ENCODE data around the gene RLN3.

RLN3 gene

GRCh38 chr19:13986348-13986904 is 41.5 kb upstream of the RLN3 start:
- Histone ChIP-seq H3K9me3 (ENCODE audit: insufficient read depth, low read length, severe bottlenecking) (no peaks in the 10 kb centered on the region), H3K4me2 (ENCODE audit: insufficient read depth, low read length) (peak overlapping the region; percentile 69), H3K4me1 (ENCODE audit: insufficient read depth, low read length) (peaks cover 30% of the 10 kb centered on the region), H4K20me1 (ENCODE audit: insufficient read depth, low read length) (no peaks in the 10 kb centered on the region), H3K27me3 (ENCODE audit: insufficient read depth, low read length, poor library complexity) (no peaks in the 10 kb centered on the region), H3K9ac (ENCODE audit: low read depth, low read length) (peak overlapping the region; percentile 68), H3K79me2 (ENCODE audit: insufficient read depth, low read length) (no peaks in the 10 kb centered on the region), H2AFZ (ENCODE audit: low read depth, low read length) (peak overlapping the region; percentile 65), H3K36me3 (ENCODE audit: insufficient read depth, low read length) (peaks cover 36% of the 10 kb centered on the region), H3K27ac (ENCODE audit: low read length) (peak overlapping the region; percentile 94), H3K4me3 (ENCODE audit: low read depth in 1 of 2, low read length in 2 of 2) (peak overlapping the region in 1 of 2 experiments; percentile 43; a peak in 1 of 4 replicates)
- DNase-seq (peak; percentile 99), ATAC-seq (ENCODE audit: insufficient read depth, low read depth) (peak; percentile 95)
- TF ChIP-seq EZH2 (IDR thresholded peaks at IDR 0.05; ENCODE audit: borderline replicate concordance, low read depth, low read length, severe bottlenecking) (no peak), CTCF (IDR thresholded peaks at IDR 0.05; ENCODE audit: borderline replicate concordance, extremely low read depth, low read length, poor library complexity, severe bottlenecking) (no peak)

GRCh38 chr19:13987101-13987890 is 40.7 kb upstream of the RLN3 start:
- Histone ChIP-seq H2AFZ (ENCODE audit: low read depth, low read length) (peak overlapping the region; percentile 61), H3K4me2 (ENCODE audit: insufficient read depth, low read length) (peak overlapping the region; percentile 69)

DNA sequence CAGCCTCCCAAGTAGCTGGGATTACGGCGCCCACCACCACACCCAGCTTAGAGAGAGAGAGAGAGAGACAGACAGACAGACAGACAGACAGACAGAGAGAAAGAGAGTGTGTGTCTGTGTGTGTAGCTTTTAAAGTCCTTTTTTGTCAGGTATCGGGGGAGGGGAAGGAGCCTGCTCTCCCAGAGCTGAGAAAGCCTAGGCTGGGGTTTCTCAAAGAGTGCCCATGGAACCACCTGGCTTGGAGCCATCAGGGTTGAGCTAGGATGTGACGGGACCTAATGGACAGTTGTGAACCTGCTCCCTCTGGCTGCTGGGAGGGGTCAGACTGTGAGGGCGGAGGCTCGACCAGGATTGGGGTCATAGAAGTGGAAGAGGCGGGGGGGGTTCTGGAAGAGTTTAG is 38.5 kb upstream of the RLN3 start:
- Histone ChIP-seq H2AFZ (ENCODE audit: low read depth, low read length) (no peak overlapping the region), H3K4me1 (ENCODE audit: insufficient read depth, low read length) (peaks cover 30% of the 10 kb centered on the region), H4K20me1 (ENCODE audit: insufficient read depth, low read length) (no peaks in the 10 kb centered on the region), H3K9me3 (ENCODE audit: insufficient read depth, low read length, severe bottlenecking) (no peaks in the 10 kb centered on the region), H3K4me2 (ENCODE audit: insufficient read depth, low read length) (no peak overlapping the region), H3K79me2 (ENCODE audit: insufficient read depth, low read length) (peaks cover 13% of the 10 kb centered on the region), H3K9ac (ENCODE audit: low read depth, low read length) (no peak overlapping the region), H3K4me3 (ENCODE audit: low read depth in 1 of 2, low read length in 2 of 2) (no peak overlapping the region), H3K27ac (ENCODE audit: low read length) (no peak overlapping the region), H3K36me3 (ENCODE audit: insufficient read depth, low read length) (peaks cover 36% of the 10 kb centered on the region), H3K27me3 (ENCODE audit: insufficient read depth, low read length, poor library complexity) (no peaks in the 10 kb centered on the region)
- DNase-seq (no peak), ATAC-seq (ENCODE audit: insufficient read depth, low read depth) (no peak)
- TF ChIP-seq EZH2 (IDR thresholded peaks at IDR 0.05; ENCODE audit: borderline replicate concordance, low read depth, low read length, severe bottlenecking) = no peak

More at GRCh38 chr19:13987101-13987890, 40.7 kb upstream of the RLN3 start:
- Histone ChIP-seq H3K36me3 (ENCODE audit: insufficient read depth, low read length) (peaks cover 34% of the 10 kb centered on the region), H3K79me2 (ENCODE audit: insufficient read depth, low read length) (peaks cover 5% of the 10 kb centered on the region), H3K4me3 (ENCODE audit: low read depth in 1 of 2, low read length in 2 of 2) (peak overlapping the region in 1 of 2 experiments; percentile 43; a peak in 1 of 4 replicates), H3K27me3 (ENCODE audit: insufficient read depth, low read length, poor library complexity) (no peaks in the 10 kb centered on the region), H3K4me1 (ENCODE audit: insufficient read depth, low read length) (peaks cover 30% of the 10 kb centered on the region), H3K27ac (ENCODE audit: low read length) (peak overlapping the region; percentile 94), H3K9me3 (ENCODE audit: insufficient read depth, low read length, severe bottlenecking) (no peaks in the 10 kb centered on the region), H4K20me1 (ENCODE audit: insufficient read depth, low read length) (no peaks in the 10 kb centered on the region), H3K9ac (ENCODE audit: low read depth, low read length) (peak overlapping the region; percentile 68)
- ATAC-seq (ENCODE audit: insufficient read depth, low read depth) (no peak), DNase-seq (no peak)
- TF ChIP-seq EZH2 (IDR thresholded peaks at IDR 0.05; ENCODE audit: borderline replicate concordance, low read depth, low read length, severe bottlenecking) (no peak), CTCF (IDR thresholded peaks at IDR 0.05; ENCODE audit: borderline replicate concordance, extremely low read depth, low read length, poor library complexity, severe bottlenecking) (no peak)

- no peak overlapping the region for H2AFZ ChIP-seq (ENCODE audit: low read depth, low read length)
- DNase-seq = no peak
- peaks cover 15% of the 10 kb centered on the region for H3K79me2 ChIP-seq (ENCODE audit: insufficient read depth, low read length)
- H3K4me3 ChIP-seq (ENCODE audit: low read depth in 1 of 2, low read length in 2 of 2) = no peak overlapping the region
- no peaks in the 10 kb centered on the region for H3K27me3 ChIP-seq (ENCODE audit: insufficient read depth, low read length, poor library complexity)
- no peaks in the 10 kb centered on the region for H4K20me1 ChIP-seq (ENCODE audit: insufficient read depth, low read length)
- ATAC-seq (ENCODE audit: insufficient read depth, low read depth) = no peak
- no peak for TF ChIP-seq EZH2 (IDR thresholded peaks at IDR 0.05; ENCODE audit: borderline replicate concordance, low read depth, low read length, severe bottlenecking)
- TF ChIP-seq CTCF (IDR thresholded peaks at IDR 0.05; ENCODE audit: borderline replicate concordance, extremely low read depth, low read length, poor library complexity, severe bottlenecking) = no peak
- peaks cover 30% of the 10 kb centered on the region for H3K4me1 ChIP-seq (ENCODE audit: insufficient read depth, low read length)
- no peak overlapping the region for H3K27ac ChIP-seq (ENCODE audit: low read length)
- H3K9me3 ChIP-seq (ENCODE audit: insufficient read depth, low read length, severe bottlenecking) = no peaks in the 10 kb centered on the region
- no peak overlapping the region for H3K9ac ChIP-seq (ENCODE audit: low read depth, low read length)
- no peak overlapping the region for H3K4me2 ChIP-seq (ENCODE audit: insufficient read depth, low read length)
- peaks cover 38% of the 10 kb centered on the region for H3K36me3 ChIP-seq (ENCODE audit: insufficient read depth, low read length)
Measured at GRCh38 chr19:13990085-13990484, 37.9 kb upstream of the RLN3 start.
